ENCODE measurements around the gene CABCOCO1. TPM values are rescaled to one million over a fixed set of nuclear protein-coding genes. Genes with fewer than 3 reads are reported as not detected.
"Not testable (repeated sequence)": the region's sequence is repeated elsewhere in the genome, so short reads cannot be mapped to it uniquely, and the experiment has no call there.

Gene CABCOCO1
- total and polyA plus RNA-seq, 8 donors = 0.19 to 2.7 (median 0.31) TPM; not detected in 4

GRCh38 chr10:61701706-61702105 is 39.0 kb downstream of the CABCOCO1 start:
- Histone ChIP-seq H3K4me1 (no peaks in the 10 kb centered on the region), H3K36me3 (no peaks in the 10 kb centered on the region), H3K9me3 (no peaks in the 10 kb centered on the region), H3K4me3 (no peak overlapping the region), H3K27ac (no peak overlapping the region), H3K27me3 (no peaks in the 10 kb centered on the region)
- intact Hi-C loops (cut with DNase I) = no loop called here
- TF ChIP-seq CTCF (IDR thresholded peaks at IDR 0.05) = no peak
- 62 to 77% methylated on average over 2 of the region's 2 CpGs for WGBS, 2 donors
- ATAC-seq = no peak
- DNase-seq = no peak
- FAIRE-seq = no peak

- WGBS, 2 donors = 55 to 84% methylated on average over 2 of the region's 2 CpGs
- FAIRE-seq = no peak
Measured at GRCh38 chr10:61702584-61702983, 39.9 kb downstream of the CABCOCO1 start.

GRCh38 chr10:61705022-61705613 is 42.4 kb downstream of the CABCOCO1 start:
- H3K27me3 ChIP-seq = no peaks in the 10 kb centered on the region
- TF ChIP-seq CTCF (IDR thresholded peaks at IDR 0.05) = no peak
- no peak for FAIRE-seq
- H3K4me3 ChIP-seq = no peak overlapping the region
- no peaks in the 10 kb centered on the region for H3K9me3 ChIP-seq
- no peaks in the 10 kb centered on the region for H3K36me3 ChIP-seq
- no peak overlapping the region for H3K27ac ChIP-seq
- DNase-seq = no peak
- intact Hi-C loops (cut with DNase I) = no loop called here
- peak in 1 of 4 donors; percentile 28 for ATAC-seq
- no peaks in the 10 kb centered on the region for H3K4me1 ChIP-seq
- 14 to 45% methylated on average over 1 of the region's 1 CpG for WGBS, 2 donors

More at GRCh38 chr10:61702584-61702983, 39.9 kb downstream of the CABCOCO1 start:
- H3K9me3 ChIP-seq = no peaks in the 10 kb centered on the region
- no peak for TF ChIP-seq CTCF (IDR thresholded peaks at IDR 0.05)
- DNase-seq = no peak
- no peak overlapping the region for H3K4me3 ChIP-seq
- H3K36me3 ChIP-seq = no peaks in the 10 kb centered on the region
- ATAC-seq = no peak
- no peaks in the 10 kb centered on the region for H3K27me3 ChIP-seq
- no peak overlapping the region for H3K27ac ChIP-seq
- no peaks in the 10 kb centered on the region for H3K4me1 ChIP-seq
- intact Hi-C loops (cut with DNase I) = no loop called here

- TF ChIP-seq CTCF (IDR thresholded peaks at IDR 0.05) = no peak
- H3K4me1 ChIP-seq = no peaks in the 10 kb centered on the region
- WGBS, 2 donors = 74 to 82% methylated on average over 2 of the region's 2 CpGs
- ATAC-seq (no peak), DNase-seq (no peak), FAIRE-seq (no peak)
- H3K36me3 ChIP-seq = no peaks in the 10 kb centered on the region
- no peaks in the 10 kb centered on the region for H3K9me3 ChIP-seq
- intact Hi-C loops (cut with DNase I) = no loop called here
- H3K27ac ChIP-seq = no peak overlapping the region
- no peak overlapping the region for H3K4me3 ChIP-seq
- no peaks in the 10 kb centered on the region for H3K27me3 ChIP-seq
Measured at GRCh38 chr10:61708846-61709245, 46.1 kb downstream of the CABCOCO1 start.

- H3K9me3 ChIP-seq; H3K36me3 ChIP-seq; DNase-seq; H3K4me3 ChIP-seq; H3K27me3 ChIP-seq; intact Hi-C loops (cut with DNase I); H3K27ac ChIP-seq; ATAC-seq; FAIRE-seq; H3K4me1 ChIP-seq: not testable (repeated sequence)
- 52 to 64% methylated on average over 2 of the region's 2 CpGs for WGBS, 2 donors
Measured at GRCh38 chr10:61712105-61712504, 49.4 kb downstream of the CABCOCO1 start.

- H3K36me3 ChIP-seq; DNase-seq; FAIRE-seq; H3K27me3 ChIP-seq; H3K4me3 ChIP-seq; ATAC-seq; H3K4me1 ChIP-seq; intact Hi-C loops (cut with DNase I); H3K9me3 ChIP-seq; H3K27ac ChIP-seq: not testable (repeated sequence)
- 83 to 89% methylated on average over 6 of the region's 6 CpGs for WGBS, 2 donors
Measured at GRCh38 chr10:61719475-61719874, 56.7 kb downstream of the CABCOCO1 start.

All from pancreas (tissue), 10 donors.